ENCODE results near the gene ARMH2.

ARMH2 gene

GRCh38 chr6:24840187-24840586 is 41.5 kb upstream of the ARMH2 start:
- POLR2A ChIA-PET: no interaction called here
- TF ChIP-seq CTCF (IDR thresholded peaks at IDR 0.05; ENCODE audit: control extremely low read depth, extremely low read depth, low read depth, missing control alignments): no peak
- DNase-seq (ENCODE audit: extremely low spot score): no peak
- CTCF ChIA-PET: interaction anchor here (1.2 kb wide), 1 partner anchor 16 kb away, joined by 4 read pairs; no protein-coding TSS in a partner anchor

GRCh38 chr6:24838994-24839393 is 40.3 kb upstream of the ARMH2 start:
- ChIA-PET CTCF (no interaction called here), POLR2A (no interaction called here)
- no peak for TF ChIP-seq CTCF (IDR thresholded peaks at IDR 0.05; ENCODE audit: control extremely low read depth, extremely low read depth, low read depth, missing control alignments)
- no peak for DNase-seq (ENCODE audit: extremely low spot score)

GRCh38 chr6:24838081-24838480 is 39.4 kb upstream of the ARMH2 start:
- DNase-seq (ENCODE audit: extremely low spot score): no peak
- CTCF ChIA-PET: no interaction called here
- no peak for TF ChIP-seq CTCF (IDR thresholded peaks at IDR 0.05; ENCODE audit: control extremely low read depth, extremely low read depth, low read depth, missing control alignments)
- POLR2A ChIA-PET: no interaction called here

- ChIA-PET POLR2A (no interaction called here), CTCF (interaction anchor here (1.5 to 1.8 kb wide), 2 partner anchors 77 to 235 kb away, joined by 3 to 6 read pairs; no protein-coding TSS in a partner anchor)
- TF ChIP-seq CTCF (IDR thresholded peaks at IDR 0.05; ENCODE audit: control extremely low read depth, extremely low read depth, low read depth, missing control alignments): no peak
These were observed 37.4 kb upstream of the ARMH2 start for GRCh38 chr6:24836109-24836508.

GRCh38 chr6:24833711-24834386 is 35.1 kb upstream of the ARMH2 start:
- TF ChIP-seq CTCF (IDR thresholded peaks at IDR 0.05; ENCODE audit: control extremely low read depth, extremely low read depth, low read depth, missing control alignments): no peak
- POLR2A ChIA-PET: no interaction called here
- DNase-seq (ENCODE audit: extremely low spot score): no peak
- CTCF ChIA-PET: interaction anchor here (0.7 to 1.5 kb wide), 4 partner anchors 16 to 158 kb away, joined by 3 to 7 read pairs (median 4); no protein-coding TSS in a partner anchor

More at GRCh38 chr6:24836109-24836508, 37.4 kb upstream of the ARMH2 start:
- no peak for DNase-seq (ENCODE audit: extremely low spot score)

GRCh38 chr6:24832794-24833193 is 34.1 kb upstream of the ARMH2 start:
- CTCF ChIA-PET: interaction anchor here (0.9 to 1.4 kb wide), 4 partner anchors 8 to 194 kb away, joined by 3 to 7 read pairs (median 4); no protein-coding TSS in a partner anchor
- POLR2A ChIA-PET: no interaction called here
- DNase-seq (ENCODE audit: extremely low spot score): no peak
- no peak for TF ChIP-seq CTCF (IDR thresholded peaks at IDR 0.05; ENCODE audit: control extremely low read depth, extremely low read depth, low read depth, missing control alignments)
